Measurements from ENCODE around the gene CNMD. TPM values are rescaled to one million over a fixed set of nuclear protein-coding genes. Genes with fewer than 3 reads are reported as not detected.

Gene CNMD
- total RNA-seq, 4 donors from 2014 or later, result not detected

GRCh38 chr13:52784591-52785340 lies 45.1 kb upstream of the CNMD start:
- no peaks in the 10 kb centered on the region for H3K36me3 ChIP-seq
- WGBS, 2 donors, result 74 to 80% methylated on average over 3 to 6 of the region's 6 CpGs
- H3K27me3 ChIP-seq, result peaks cover 0 to 11% (median 0%) of the 10 kb centered on the region in 4 donors
- no peak overlapping the region for H3K4me3 ChIP-seq
- intact Hi-C loops (cut with DNase I), result no loop called here
- no peak overlapping the region for H3K27ac ChIP-seq
- H3K4me1 ChIP-seq, result no peaks in the 10 kb centered on the region
- no peak for DNase-seq
- no peak for TF ChIP-seq POLR2A (IDR thresholded peaks at IDR 0.05)
- TF ChIP-seq CTCF (IDR thresholded peaks at IDR 0.05), result no peak
- no peaks in the 10 kb centered on the region for H3K9me3 ChIP-seq

- Histone ChIP-seq H3K27ac (no peak overlapping the region), H3K4me3 (no peak overlapping the region), H3K27me3 (peaks cover 0 to 19% (median 0%) of the 10 kb centered on the region in 4 donors), H3K36me3 (no peaks in the 10 kb centered on the region), H3K4me1 (no peaks in the 10 kb centered on the region), H3K9me3 (no peaks in the 10 kb centered on the region)
- no peak for DNase-seq
- TF ChIP-seq POLR2A (IDR thresholded peaks at IDR 0.05) (no peak), CTCF (IDR thresholded peaks at IDR 0.05) (no peak)
- intact Hi-C loops (cut with DNase I), result no loop called here
Measured at GRCh38 chr13:52783943-52784342, 44.3 kb upstream of the CNMD start.

- Histone ChIP-seq H3K27ac (no peak overlapping the region), H3K27me3 (peaks cover 0 to 24% (median 0%) of the 10 kb centered on the region in 4 donors), H3K36me3 (no peaks in the 10 kb centered on the region), H3K4me3 (no peak overlapping the region), H3K4me1 (no peaks in the 10 kb centered on the region), H3K9me3 (no peaks in the 10 kb centered on the region)
- intact Hi-C loops (cut with DNase I), result no loop called here
- TF ChIP-seq CTCF (IDR thresholded peaks at IDR 0.05), result no peak
- TF ChIP-seq POLR2A (IDR thresholded peaks at IDR 0.05), result no peak
- DNase-seq, result no peak
- WGBS, 2 donors, result 61 to 72% methylated on average over 7 to 8 of the region's 9 CpGs
Measured at GRCh38 chr13:52782471-52783448, 43.1 kb upstream of the CNMD start.

- no peaks in the 10 kb centered on the region for H3K9me3 ChIP-seq
- no peak for DNase-seq
- no peak overlapping the region for H3K27ac ChIP-seq
- TF ChIP-seq POLR2A (IDR thresholded peaks at IDR 0.05), result no peak
- no peak for TF ChIP-seq CTCF (IDR thresholded peaks at IDR 0.05)
- no peaks in the 10 kb centered on the region for H3K36me3 ChIP-seq
- WGBS, 2 donors, result 27 to 32% methylated on average over 2 of the region's 2 CpGs
- intact Hi-C loops (cut with DNase I), result no loop called here
- no peak overlapping the region for H3K4me3 ChIP-seq
- no peaks in the 10 kb centered on the region for H3K4me1 ChIP-seq
- H3K27me3 ChIP-seq, result peaks cover 0 to 28% (median 0%) of the 10 kb centered on the region in 4 donors
Measured at GRCh38 chr13:52780611-52781010, 41.0 kb upstream of the CNMD start.

- Histone ChIP-seq H3K27me3 (peaks cover 0 to 28% (median 0%) of the 10 kb centered on the region in 4 donors), H3K27ac (no peak overlapping the region), H3K4me1 (no peaks in the 10 kb centered on the region), H3K4me3 (no peak overlapping the region), H3K9me3 (no peaks in the 10 kb centered on the region), H3K36me3 (no peaks in the 10 kb centered on the region)
- 73 to 89% methylated on average over 4 of the region's 4 CpGs for WGBS, 2 donors
- TF ChIP-seq CTCF (IDR thresholded peaks at IDR 0.05), result no peak
- no peak for TF ChIP-seq POLR2A (IDR thresholded peaks at IDR 0.05)
- DNase-seq, result no peak
- intact Hi-C loops (cut with DNase I), result no loop called here
Measured at GRCh38 chr13:52780092-52780491, 40.5 kb upstream of the CNMD start.
